SHP77 treated with DMSO at 0.1 percent for 48 hours (cell line): ENCODE data around the gene SRD5A1.
A peak's percentile ranks its signal among the peaks of the same experiment; 100 is the strongest.

ENCODE experiments used
- DNase-seq: peaks from one replicate; lab custom pipeline; 2025; lab: John Stamatoyannopoulos, UW

Gene SRD5A1

DNA sequence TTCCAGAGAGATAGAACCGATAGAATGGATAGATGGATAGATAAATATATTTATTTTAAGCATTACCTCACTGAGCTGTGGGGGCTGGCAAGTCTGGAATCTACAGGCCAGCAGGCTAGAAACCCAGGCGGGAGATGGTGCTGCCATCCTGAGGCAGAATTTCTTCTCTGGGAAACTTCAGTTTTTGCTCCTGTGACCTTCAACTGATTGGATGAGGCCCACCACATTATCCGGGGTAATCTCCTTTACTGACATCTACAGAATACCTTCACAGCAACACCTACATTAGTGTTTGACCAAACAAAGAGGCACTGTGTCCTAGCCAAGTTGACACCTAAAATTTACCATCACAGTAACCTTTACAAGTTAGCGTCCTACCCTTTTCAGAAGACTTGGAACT, 50.8 kb downstream of the SRD5A1 start:
- DNase-seq = no peak

DNA sequence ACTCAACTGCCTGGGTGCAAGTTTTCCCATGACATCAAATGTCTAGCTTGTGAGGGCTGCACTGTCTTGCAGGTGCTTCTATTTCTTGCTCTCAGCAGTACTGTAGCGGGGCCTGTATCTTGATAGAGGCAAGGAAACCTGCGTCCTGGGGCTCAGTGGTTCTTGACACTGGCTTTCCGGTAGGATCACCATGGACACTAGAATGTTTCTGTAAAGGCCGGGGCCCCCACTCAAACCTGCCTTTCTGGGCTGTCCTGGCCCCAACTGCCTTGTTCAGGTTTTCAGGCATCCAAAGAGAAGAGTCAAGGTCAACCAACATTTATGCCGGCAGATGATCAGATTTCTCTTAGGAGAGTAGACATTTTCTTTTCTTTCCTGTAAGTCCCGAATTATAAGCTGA, 53.3 kb downstream of the SRD5A1 start:
- no peak for DNase-seq

DNA sequence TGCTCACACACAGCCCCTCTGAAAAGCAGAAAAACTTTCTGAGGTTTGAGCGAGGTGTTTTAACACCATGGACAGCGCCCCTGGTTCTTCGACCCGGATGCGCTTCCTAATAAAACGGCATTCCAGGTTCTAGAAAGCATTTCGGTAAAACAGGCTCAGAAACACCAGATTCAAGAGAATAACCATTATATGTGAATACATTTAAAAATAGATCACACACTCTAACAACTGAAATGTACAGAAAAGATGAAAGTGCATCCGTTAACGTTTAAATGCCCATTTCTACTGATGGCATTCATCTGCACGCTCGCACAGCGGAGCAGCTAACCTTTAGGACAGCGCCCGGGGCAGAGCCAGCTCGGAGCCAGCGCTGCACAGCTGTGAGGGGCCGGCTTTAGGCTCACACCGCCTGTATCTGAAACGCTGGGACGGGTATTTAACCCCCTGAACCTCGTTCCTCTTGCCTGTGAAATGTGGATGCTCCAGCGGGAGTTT, 53.7 kb downstream of the SRD5A1 start:
- DNase-seq = no peak

DNA sequence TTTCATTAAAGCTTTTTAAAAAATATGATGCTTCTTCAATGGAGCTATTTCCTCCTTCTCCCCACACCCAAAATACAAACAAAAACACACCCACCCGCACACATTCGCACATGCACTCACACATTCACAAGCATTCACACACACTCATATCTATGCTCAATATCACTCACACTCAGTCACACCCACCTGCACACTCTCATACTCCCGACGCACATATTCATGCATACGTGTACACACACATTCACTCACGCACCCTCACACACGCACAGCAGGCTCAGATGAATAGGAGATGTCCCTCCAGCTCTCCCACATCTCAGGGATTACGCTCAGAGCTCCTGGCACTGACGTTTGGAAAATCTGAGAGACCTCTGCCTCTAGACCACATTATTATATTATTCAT, 54.3 kb downstream of the SRD5A1 start:
- DNase-seq = no peak

DNA sequence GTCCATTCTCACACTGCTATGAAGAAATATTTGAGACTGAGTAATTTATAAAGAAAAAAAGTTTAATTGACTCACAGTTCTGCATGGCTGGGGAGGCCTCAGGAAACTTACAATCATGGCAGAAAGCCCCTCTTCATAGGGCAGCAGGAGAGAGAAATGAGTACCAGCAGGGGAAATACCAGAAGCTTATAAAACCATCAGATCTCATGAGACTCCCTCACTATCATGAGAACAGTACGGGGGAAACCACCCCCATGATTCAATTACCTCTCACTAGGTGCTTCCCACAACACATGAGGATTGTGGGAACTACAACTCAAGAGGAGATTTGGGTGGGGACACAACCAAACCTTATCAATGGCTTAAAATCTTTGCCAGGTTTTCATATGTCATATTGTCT, 59.7 kb downstream of the SRD5A1 start:
- no peak for DNase-seq

DNA sequence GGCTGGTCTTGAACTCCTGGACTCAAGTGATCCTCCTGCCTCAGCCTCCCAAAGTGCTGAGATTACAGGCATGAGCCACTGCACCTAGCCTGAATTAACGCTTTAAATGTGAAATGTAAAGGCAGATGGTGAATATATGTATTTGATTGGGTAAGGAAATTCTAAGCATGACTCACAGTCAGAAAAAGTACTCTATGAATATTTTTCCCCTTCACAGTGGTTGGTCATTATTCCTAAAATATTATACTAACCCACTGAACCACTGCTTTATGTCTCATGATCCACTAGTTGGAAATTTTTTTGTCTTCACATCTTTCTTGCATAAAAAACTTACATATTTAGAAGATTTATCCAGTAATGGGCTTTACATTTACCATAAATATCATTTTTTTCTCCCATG, 65.5 kb downstream of the SRD5A1 start:
- DNase-seq = no peak

DNA sequence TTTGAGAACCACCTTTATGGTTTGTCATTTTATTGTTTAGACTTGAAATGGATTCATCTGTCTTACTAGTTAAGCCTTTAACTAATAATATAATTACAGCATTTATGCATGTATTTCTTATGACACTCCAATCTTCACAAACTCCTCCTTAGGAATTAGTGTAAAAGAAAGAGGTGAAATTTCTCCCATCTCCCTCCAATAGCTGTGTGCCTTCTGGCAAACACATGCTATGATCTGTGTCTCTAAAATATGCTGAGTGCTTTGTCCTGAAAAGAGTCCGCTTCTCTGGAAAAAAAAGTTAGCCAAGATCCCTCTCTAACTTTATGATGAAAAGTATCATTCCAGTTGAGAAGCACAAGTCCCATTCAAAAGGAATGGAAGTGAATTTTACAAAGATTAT, 66.1 kb downstream of the SRD5A1 start:
- no peak for DNase-seq

DNA sequence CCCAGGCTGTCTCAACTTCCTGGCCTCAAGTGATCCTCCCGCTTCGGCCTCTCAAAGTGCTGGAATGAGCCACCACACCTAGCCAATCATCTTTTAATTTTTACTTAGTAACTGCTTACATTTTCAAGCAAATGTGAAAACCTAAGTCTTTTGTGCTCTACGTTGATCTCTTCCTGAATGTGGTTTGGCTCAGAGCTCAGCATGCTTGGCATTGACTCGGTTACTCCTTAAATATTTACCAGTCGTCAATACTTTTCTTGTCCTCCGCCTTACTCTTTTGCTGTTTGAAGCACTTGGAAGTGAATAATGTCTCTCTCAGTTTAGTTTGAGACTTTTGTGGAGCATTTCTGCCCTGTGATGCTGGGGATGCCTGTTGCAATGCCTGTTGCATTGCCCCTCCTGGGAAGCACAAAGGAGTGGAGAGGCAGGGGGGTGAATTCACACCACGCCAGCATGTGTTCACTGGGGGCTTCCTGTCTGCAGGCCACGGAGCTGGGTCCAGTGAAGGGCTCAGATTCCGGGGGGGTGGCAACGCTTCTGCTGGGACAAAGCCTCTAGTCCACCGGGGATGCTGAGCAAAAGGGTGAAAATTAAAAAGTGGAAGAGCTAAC, 66.9 kb downstream of the SRD5A1 start:
- no peak for DNase-seq

DNA sequence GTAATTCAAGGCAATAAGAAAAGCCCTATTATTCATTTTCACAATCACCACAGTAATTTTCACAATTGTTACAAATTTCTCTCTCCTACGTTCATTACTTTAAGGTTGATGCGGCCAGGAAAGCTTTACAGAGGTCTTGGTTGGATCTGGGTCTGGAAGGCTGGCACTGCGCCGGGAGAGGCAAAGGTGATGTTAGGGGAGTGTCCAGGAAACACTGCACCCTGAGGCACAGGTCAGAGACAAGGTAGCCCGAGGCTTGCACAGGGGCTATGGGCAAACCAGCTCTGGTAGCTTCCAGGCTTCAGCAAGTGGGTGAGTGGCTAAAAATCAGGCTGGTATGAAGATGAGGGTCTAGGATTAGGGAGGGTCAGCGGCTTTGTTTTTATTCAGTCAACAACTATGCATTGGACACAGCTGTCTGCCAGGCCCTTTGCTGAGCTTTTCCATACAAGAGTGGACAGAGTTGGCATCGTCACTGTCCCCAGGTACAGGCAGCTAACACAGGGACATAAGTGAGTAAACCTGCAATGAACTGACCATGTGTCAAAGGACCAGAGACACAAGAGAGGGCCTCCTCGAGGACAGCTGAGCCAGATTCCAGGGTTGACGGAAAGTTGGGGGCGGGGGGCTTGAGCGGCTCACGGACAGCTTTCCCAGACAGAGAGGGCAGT, 67.6 kb downstream of the SRD5A1 start:
- no peak for DNase-seq

DNA sequence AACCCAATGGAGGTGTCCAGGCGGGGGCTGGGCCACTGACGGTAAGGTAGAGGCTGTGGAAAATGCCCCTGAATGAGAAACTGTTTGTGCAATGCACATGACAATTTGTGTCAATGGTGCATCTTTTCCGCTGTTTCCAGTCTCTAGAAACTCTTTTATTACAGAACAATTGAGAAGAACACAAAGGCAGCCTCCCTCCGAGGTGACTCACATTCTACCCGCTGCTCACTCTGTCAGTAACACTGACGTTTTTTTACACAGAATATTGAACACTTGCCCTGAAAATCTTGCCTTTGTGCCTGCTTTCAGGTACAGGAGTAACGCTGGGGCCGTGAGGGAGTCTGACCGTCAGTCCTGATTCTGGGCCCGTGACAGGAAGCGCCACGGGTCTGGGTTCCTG, 68.3 kb downstream of the SRD5A1 start:
- DNase-seq = no peak

DNA sequence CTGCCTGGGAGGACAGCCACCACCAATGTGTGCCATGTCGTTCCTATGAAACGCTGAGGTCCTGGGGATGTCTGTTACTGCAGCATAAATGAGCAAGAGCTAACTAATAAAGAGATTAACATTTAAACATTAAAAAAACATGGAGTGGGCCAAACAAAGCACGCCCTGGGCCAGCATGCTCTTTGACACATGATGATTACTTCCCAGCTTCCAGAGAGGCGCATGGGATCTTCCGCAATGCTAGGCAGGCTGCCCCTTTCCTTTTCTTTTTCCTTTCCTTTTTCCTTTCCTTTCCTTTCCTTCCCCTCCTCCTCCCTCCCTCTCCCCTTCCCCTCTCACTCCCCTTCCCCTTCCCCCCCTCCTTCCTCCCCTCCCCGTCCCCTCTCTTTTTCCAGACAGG, 69.4 kb downstream of the SRD5A1 start:
- no peak for DNase-seq

DNA sequence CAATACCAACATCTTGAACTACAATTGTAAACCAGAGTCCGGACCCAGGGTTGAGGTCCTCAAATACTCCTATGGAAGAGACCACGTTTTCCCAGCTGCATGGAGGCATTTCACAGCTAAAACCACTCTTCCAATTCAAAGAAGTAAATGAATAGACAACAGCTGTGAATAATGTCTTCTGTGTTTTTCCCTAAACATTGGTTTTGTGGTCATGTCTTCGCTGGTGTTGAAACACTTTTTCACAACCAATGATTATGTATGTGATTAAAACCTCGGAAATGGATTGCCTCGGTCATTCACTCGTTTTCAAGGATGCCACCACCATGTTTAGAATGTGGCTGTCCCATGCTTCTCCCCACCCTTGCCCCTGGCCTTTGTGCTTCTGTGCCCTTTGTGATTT, 70.6 kb downstream of the SRD5A1 start:
- DNase-seq = no peak

DNA sequence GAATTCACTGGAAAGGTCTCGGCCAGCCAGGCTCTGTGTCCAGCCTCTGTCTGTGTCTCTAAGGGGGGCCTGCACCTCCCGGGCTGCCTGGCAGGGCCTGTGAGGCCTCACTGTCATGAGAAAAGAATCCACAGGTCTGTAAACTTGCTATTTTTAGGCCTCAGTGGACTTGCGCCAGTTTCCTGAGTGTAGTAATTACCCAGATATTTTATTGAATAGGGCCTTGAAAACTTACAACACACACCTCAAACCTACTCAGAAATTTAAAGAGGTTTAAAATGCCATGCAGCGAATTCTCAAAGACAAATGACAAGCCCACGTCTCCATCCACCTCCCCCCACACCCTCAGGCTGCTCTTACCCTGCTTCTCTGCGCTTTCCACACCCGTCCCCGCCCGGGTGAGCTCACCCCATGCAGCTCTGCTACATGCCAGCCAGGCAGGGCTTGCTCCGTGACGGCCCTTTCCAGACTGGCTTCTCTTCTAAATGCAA, 71.2 kb downstream of the SRD5A1 start:
- no peak for DNase-seq

DNA sequence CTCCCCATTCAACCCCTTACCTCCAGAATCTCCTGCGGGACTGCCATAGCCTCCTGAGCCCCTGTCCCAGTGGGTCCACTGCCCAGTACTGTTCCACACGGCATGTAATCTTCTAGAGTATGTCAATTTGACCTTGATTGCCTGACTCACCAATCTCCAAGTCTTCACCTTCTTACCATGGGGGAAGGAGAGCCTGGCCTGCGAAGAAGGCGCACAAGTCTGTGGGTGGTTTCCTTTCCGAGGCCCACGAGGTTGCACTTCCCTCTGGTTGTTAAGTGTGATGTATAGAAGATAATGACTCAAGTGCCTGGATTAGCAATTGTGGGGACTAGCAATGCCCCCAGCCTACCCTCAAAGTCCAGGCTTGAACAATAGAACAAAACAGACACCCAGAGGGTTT, 71.8 kb downstream of the SRD5A1 start:
- DNase-seq = no peak

DNA sequence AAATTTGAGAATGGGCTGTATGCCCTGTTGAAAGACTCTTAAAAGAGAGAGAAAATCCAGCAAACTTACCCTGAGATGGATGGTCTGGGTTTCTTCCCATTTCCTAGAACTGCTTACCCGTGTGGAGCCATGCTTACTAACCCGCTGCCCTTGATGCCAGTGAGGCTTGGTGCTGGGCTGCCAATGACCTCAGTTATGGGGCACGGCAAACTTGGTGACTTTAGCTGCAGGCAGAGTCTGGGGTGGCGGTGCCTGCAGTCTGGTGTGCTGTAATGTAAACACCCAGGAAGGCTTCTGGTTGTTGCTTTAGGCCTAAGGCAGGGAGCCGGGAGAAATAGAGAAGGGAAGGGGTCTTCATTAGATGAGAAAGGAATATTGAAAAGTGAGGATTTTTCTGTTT, 72.7 kb downstream of the SRD5A1 start:
- no peak for DNase-seq

DNA sequence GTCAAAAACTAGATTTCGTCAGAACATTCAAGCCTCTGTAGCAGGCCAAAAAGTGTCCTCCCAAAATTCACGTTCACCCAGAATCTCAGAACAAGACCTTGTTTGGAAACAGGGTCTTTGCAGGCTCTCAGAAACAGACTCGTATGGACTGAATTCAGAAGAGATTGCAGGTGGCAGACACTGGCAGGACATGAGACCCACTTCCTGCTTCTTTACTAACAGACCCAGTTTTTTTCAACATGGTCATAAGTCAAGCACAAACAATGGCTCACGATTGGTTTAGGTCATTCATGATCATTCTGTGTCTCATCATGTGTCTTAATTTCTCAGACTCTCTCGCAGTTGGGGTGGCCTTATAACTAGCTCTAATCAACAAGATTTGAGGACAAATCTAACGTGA, 74.6 kb downstream of the SRD5A1 start:
- no peak for DNase-seq

DNA sequence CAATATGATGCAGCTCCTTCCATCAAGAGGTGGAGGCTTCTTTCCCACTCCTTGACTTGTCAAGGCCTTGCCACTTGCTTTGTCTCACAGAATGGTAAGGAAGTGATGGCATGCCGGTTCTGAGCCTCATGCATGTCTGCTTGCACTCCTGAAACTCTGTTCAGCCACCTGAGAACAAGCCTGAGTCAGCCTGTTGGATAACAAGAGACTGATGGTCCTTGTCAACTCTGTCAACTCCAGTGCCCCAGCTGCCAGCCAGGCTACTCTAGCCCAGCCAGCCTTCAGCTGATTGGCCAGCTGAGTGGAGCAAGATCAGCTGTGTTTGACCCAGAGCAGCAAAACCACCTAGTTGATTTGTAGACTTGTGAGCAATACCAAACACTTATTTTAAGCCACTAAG, 75.6 kb downstream of the SRD5A1 start:
- DNase-seq = peak; percentile 27

DNA sequence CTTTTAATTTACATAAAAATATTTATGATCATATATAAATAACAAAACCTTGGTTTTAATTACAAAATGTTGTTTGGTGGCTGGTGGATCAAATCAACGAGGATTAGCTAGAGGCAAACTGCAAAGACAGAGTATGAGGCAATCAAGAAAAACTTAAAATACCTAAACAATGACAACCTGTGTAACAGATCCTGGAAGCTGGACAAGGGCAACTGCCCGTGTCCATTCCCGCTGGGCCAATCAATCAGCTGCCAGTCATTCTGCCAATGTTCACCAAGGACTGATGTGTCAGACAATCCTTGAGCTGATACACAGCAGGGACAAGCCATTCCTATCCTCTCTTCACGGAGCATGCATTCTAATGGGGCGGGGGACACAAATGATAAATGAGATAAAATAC, 76.8 kb downstream of the SRD5A1 start:
- DNase-seq = no peak

DNA sequence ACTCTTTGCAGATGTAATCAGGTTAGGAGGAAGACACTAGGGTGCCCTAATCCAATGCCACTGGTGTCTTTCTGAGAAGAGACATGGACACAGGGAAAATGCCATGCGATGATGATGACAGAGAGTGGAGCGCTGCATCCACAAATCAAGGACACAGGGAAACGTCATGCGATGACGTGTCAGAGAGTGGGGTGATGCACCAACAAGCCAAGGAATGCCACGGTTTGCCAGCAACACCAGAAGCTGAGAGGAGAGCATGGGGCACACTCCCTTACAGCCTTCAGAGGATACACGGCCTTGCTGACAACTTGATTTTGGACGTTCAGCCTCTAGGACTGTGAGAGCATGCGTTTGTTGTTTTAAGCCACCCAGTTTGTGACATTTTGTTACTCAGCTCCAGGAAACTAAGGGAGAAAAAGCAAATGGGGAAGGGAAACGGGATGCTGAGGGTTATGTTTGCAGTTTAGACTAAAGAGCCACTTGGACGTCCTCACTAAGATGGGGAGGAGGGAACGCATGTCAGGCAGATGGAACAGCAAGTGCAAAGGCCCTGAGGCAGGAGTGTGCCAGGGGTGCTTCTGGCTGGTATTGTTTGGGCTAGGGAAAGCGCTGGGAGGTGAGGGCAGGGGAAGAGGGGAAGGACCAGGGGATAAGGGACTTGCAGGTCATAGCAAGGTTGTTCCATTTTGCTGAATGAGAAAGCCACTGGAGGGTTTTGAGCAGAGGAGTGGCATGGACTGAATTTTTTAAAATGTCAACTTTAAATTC, 77.5 kb downstream of the SRD5A1 start:
- no peak for DNase-seq

DNA sequence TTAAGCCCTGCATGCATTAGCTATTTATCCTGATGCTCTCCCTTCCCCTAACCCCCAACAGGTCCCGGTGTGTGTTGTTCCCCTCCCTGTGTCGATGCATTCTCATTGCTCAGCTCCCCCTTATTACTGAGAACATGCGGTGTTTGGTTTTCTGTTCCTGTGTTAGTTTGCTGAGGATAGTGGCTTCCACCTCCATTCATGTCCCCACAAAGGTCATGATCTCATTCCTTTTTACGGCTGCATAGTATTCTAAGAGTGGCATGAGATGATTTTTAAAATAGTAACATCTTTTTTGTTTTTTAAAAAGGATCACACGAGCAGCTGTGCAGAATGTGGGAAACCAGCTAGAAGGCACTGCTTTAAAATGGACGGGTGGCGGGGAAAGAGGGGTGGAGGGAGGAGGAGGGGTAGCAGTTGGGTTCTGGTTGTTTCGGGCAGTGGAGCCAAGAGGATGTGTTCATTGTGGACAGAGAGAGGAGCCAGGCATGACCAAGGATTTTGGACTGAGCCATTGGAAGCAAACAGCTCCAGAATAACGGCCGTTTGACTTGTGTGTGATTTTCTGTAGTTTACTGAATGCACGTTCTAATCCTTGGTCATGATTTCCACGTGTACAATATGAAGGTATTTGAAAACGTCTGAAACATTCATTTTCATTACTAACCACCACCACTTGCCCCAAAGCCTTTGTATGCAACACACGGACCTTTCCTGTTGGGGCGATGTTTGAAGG, 78.3 kb downstream of the SRD5A1 start:
- DNase-seq = no peak

DNA sequence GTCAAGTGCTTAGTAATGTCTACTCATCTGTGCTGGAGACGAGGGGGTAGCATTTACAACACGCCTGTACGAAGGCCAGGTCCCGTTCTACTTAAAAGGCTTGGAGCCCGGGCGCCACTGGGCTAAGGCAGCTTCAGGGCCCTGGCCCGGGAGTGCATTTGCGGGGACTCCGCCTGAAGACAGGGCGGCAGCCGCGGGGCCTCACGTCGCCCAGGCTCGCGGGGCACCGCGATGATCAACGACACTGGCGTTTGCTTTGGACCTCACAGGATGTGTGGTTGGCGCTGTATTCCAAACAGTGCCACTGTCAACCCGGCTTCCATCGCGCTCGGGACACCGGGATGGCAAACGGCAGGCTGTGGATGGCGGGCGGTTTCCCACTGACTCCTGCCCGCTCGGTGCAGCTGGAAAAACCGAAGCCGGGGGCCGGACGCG, 78.9 kb downstream of the SRD5A1 start:
- DNase-seq = peak; percentile 58

DNA sequence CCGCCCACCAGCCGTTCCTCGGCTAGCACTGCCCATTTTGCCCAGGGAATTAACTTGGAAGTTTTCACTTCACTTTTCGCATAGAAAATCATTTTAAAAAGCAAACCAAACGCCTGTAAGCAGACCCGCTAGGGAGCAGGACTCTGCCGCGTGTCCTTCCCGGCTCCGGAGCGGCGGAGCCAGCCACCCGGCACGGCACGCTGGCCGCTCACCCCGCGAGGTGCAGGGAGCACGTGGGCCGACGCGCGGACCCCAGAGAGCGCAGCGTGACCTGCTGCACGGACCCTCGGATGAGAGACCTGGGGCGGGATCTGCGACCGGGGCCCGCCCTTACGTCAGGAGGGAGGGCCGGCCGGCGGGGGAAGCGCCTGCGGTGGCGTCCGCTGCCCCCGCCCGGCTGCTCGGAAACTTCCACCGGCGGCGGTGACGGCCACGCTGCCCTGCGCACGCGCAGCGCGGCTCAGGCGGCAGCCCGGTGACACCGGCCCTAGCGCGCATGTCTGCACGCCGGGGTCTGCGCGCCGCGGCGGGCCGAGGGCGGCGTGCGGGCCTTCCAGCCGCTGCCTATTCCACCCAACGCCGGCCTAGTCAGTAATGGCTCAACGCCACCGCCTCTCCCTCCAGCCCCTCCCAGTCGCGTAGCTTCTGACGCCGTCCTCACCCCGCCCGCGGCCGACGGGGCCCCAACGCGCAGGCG, 79.5 kb downstream of the SRD5A1 start:
- DNase-seq = peak; percentile 93
